Left kidney (tissue), 2 donors: ENCODE measurements around the gene WASF2. TPM values are rescaled to one million over a fixed set of nuclear protein-coding genes. Genes with fewer than 3 reads are reported as not detected.
"Not testable (repeated sequence)": the region's sequence is repeated elsewhere in the genome, so short reads cannot be mapped to it uniquely, and the experiment has no call there.

ENCODE experiments used
- DNase-seq: peaks from one replicate; pipeline ENCODE4 v3.0.0-alpha.2; 2013
- polyA plus RNA-seq: library from polyadenylated mRNA; unstranded; fragments of 120-200 nt; gene quantifications from one replicate; pipeline ENCODE4 v1.2.1, GENCODE V29; 2013; ENCODE audit not compliant: insufficient read length

WASF2 gene
- polyA plus RNA-seq, 1 donor: 150 TPM

GRCh38 chr1:27501159-27501558 lies 11.2 kb upstream of the WASF2 start:
- not testable (repeated sequence) for DNase-seq

- no peak for DNase-seq
These were observed 9.2 kb upstream of the WASF2 start for GRCh38 chr1:27499142-27499541.

GRCh38 chr1:27496604-27497155 lies 6.7 kb upstream of the WASF2 start:
- DNase-seq: peak; percentile 82

GRCh38 chr1:27492796-27493195 lies 2.8 kb upstream of the WASF2 start:
- no peak for DNase-seq

DNA sequence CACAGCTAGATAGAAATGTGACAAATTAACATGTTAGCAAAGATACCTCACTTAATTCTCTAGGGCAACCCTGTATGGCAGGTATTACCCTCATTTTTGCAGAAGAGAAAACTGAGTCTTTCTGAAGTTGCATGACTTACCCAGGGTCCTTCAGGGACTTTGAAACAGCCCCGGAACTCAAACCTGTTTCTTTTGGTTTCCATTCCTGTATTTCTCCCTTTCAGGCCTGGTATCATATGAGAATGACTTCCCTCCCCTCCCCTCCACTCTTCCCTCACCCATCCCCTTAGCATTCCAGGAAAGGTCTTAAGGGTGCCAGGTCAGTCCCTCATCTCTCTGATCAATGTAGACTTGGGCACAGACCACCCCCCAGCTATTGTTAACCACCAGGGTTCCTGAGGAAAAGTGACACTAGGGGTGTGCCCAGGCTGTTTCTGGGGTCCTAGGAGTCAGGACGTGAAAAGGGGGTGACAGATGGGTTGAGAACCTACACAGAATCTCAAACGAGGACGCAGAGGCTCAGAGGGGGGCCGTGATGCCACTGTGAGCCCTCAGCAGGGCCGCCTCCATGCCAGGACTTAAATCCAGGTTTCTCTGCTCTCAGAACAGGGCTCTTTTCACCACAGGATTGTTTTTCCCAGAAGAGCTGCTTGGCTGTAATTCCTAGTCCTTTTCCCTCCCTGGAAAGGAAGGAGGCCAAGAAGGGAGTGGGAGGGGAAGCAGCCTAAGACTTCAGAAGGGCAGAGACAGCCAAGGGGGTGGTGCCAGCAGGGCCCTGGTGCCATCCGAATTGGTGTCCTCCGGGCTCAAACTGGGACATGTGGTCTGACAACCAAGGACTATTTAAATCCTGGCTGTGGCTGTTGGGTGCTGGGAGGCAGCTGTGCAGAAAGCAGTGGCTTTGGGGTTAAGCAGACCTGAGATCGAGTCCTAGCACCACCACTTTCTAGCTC lies 2.1 kb upstream of the WASF2 start:
- DNase-seq: no peak

- DNase-seq: peak; percentile 40
These were observed 430 bp downstream of the WASF2 start for GRCh38 chr1:27489501-27489972.

- DNase-seq: peak; percentile 37
These were observed 1.7 kb downstream of the WASF2 start for GRCh38 chr1:27487966-27488884.

DNA sequence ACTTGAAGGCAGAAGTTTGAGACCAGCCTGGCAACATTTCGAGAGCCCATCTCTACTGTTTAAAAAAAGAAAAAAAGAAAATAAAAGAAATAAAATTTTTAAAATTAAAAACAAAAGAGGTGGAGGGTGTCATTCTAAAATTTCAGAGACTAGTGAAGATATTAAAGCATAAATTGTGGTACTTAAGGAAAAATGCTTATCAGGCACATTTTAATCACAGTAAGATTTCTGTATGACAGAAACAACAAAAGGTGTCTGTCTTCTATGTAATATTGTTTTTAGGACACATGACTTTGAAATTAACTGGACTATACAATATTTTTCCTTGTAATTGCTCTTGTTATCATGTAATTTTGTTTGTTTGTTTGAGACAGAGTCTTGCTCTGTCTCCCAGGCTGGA lies 4.6 kb downstream of the WASF2 start:
- DNase-seq: no peak

GRCh38 chr1:27483659-27484058 lies 6.3 kb downstream of the WASF2 start:
- DNase-seq: no peak

GRCh38 chr1:27481994-27482620 lies 7.9 kb downstream of the WASF2 start:
- DNase-seq: no peak

GRCh38 chr1:27478098-27478497 lies 11.9 kb downstream of the WASF2 start:
- DNase-seq: no peak

DNA sequence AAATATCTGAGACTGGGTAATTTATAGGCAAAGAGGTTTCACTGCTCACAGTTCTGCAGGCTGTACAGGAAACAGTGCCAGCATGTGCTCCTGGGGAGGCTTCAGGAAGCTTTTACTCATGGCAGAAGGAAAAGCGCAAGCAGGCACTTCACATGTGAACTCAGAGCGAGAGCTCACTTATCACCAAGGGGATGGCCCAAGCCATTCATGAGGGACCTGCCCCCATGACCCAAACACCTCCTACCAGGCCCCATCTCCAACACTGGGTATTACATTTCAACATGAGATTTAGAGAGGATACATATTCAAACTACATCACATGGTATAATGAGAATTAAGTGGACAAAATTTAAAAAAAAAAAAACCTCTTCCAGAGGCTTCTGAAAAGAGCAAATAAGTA lies 13.7 kb downstream of the WASF2 start:
- no peak for DNase-seq

GRCh38 chr1:27475720-27476119 lies 14.2 kb downstream of the WASF2 start:
- DNase-seq: no peak

GRCh38 chr1:27473755-27474154 lies 16.2 kb downstream of the WASF2 start:
- peak; percentile 22 for DNase-seq

GRCh38 chr1:27472098-27472497 lies 17.9 kb downstream of the WASF2 start:
- not testable (repeated sequence) for DNase-seq

DNA sequence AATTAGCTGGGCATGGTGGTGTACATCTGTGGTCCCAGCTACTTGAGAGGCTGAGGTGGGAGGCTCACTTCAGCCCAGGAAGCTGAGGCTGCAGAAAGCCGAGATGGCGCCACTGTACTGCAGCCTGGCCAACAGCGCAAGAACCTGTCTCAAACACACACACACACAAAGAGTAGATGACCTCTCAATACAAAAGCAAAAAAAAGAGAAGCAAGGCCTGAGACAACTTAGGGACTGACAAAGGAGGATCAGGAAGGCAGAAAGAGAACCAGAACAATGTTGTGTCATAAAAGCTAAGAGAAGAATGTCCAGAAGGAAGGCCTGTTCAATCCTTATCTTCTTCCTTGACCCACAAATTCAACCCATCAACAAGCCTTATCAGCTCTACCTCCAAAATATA lies 18.5 kb downstream of the WASF2 start:
- no peak for DNase-seq

DNA sequence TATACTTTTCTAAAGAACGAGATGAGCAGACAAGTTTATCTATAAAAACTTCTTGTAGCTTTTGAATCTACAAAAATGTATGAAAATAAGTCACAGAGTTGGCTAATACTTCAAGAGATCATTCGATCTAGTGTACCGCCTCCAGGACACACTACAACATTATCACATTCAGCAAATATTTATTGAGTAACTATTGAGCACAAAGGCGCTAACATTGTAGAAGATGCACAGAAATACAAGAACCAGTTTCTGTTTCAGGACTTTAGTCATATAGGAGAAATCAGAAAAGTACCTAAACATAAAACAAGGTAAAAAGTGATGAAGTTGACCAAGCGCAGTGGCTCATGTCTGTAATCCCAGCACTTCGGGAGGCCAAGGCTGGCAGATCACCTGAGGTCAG lies 20.6 kb downstream of the WASF2 start:
- DNase-seq: no peak

DNA sequence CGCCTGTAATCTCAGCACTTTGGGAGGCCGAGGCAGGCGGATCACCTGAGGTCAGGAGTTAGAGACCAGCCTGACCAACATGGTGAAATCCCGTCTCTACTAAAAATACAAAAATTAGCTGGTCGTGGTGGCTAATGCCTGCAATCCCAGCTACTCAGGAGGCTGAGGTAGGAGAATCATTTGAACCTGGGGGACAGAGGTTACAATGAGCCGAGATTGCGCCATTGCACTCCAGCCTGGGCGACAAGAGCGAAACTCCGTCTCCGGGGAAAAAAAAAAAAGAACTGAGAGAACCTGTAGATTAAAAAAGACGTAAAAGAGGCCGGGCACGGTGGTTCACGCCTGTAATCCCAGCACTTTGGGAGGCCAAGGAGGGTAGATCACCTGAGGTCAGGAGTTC lies 21.6 kb downstream of the WASF2 start:
- not testable (repeated sequence) for DNase-seq

DNA sequence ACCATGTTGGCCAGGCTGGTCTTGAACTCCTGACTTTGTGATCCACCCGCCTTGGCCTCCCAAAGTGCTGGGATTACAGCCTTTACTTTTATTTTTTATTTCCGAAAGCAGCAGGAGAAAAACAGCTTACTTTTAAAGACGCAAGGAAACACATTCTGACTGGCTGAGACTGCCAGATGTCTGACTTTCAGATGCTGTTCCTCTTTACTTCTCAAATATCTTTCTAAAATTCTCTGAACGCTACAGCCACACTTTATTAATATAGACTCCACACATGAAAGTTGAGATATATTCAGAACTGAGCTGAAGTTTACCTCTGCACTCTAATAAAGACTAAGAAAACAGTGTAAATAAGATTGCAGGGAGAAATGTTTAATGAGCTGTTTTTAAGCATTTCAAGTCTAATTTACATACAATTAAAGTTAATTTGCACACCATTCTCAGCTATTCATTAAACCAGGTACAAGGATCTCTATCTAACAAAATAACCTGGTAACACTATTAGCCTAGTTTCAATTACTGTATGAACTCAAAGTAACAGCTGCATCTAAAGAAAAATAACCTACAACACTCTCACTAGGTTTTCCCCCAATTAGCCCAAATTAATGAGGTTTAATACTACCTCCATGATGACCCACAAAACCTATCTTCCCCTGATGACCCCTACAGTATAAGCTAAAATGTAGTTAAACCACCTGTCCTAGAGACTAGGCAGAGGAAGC lies 24.9 kb downstream of the WASF2 start:
- DNase-seq: no peak

DNA sequence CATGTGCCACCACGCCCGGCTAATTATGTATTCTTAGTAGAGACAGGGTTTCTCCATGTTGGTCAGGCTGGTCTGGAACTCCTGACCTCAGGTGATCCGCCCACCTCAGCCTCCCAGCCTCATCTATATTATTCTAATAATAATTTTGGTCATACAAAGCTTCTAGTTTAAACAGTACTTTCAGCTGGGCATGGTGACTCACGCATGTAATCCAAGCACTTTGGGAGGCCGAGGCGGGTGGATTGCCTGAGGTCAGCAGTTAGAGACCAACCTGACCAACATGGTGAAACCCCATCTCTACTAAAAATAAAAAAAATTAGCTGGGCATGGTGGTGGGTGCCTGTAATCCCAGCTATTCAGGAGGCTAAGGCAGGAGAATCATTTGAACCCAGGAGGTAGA lies 26.1 kb downstream of the WASF2 start:
- DNase-seq: not testable (repeated sequence)

- not testable (repeated sequence) for DNase-seq
These were observed 31.4 kb downstream of the WASF2 start for GRCh38 chr1:27458521-27458920.
